GM23338 (cell line): Measurements from ENCODE around the gene GLI3. TPM values are rescaled to one million over a fixed set of nuclear protein-coding genes. Genes with fewer than 3 reads are reported as not detected.

Experiments
- ATAC-seq: fragments of 200-7000 bp; cut with Tn5 transposase; 3 replicates; pipeline ENCODE4 v1.9.1; 2020
- DNase-seq: peaks from one replicate; pipeline ENCODE4 v3.0.0-alpha.2; 2015; ENCODE audit warnings: low spot score
- H2AFZ ChIP-seq: fragments of 200-600 bp; sonication (generic); 2 replicates; pipeline ENCODE4 v1.8.0; 2016; ENCODE audit warnings: antibody characterized with exemption, mild to moderate bottlenecking, moderate library complexity
- H3F3A ChIP-seq: fragments of 200-600 bp; sonication (generic); replicated peaks from 2 replicates; pipeline ENCODE4 v1.8.0; 2017; ENCODE audit warnings: antibody characterized with exemption, mixed run types, low read depth
- H3K27ac ChIP-seq: fragments of 200-600 bp; sonication (generic); 2 replicates; pipeline ENCODE4 v1.6.1; 2016; ENCODE audit warnings: low read depth
- H3K27me3 ChIP-seq: fragments of 200-600 bp; sonication (generic); 2 replicates; pipeline ENCODE4 v1.8.0; 2016; ENCODE audit warnings: mild to moderate bottlenecking, mixed run types, moderate library complexity; ENCODE audit not compliant: insufficient read depth
- H3K36me3 ChIP-seq: fragments of 200-600 bp; sonication (generic); 2 replicates; pipeline ENCODE4 v1.8.0; 2016; ENCODE audit warnings: mild to moderate bottlenecking; ENCODE audit not compliant: insufficient read depth
- H3K4me1 ChIP-seq: fragments of 200-600 bp; sonication (generic); 2 replicates; pipeline ENCODE4 v1.8.0; 2016; ENCODE audit warnings: mild to moderate bottlenecking, moderate library complexity; ENCODE audit not compliant: insufficient read depth
- H3K4me2 ChIP-seq: fragments of 200-600 bp; sonication (generic); 2 replicates; pipeline ENCODE4 v1.7.1; 2017; ENCODE audit warnings: mixed run types
- H3K4me3 ChIP-seq: fragments of 200-600 bp; sonication (generic); 2 replicates; pipeline ENCODE4 v1.6.1; 2016; ENCODE audit warnings: mixed run types
- H3K79me2 ChIP-seq: fragments of 200-600 bp; sonication (generic); replicated peaks from 2 replicates; pipeline ENCODE4 v1.8.0; 2017; ENCODE audit warnings: mild to moderate bottlenecking; ENCODE audit not compliant: insufficient read depth
- H3K9me2 ChIP-seq: fragments of 200-600 bp; sonication (generic); 2 replicates; pipeline ENCODE4 v1.8.0; 2017; ENCODE audit not compliant: insufficient read depth
- H4K20me1 ChIP-seq: fragments of 200-600 bp; sonication (generic); replicated peaks from 2 replicates; pipeline ENCODE4 v1.8.0; 2017; ENCODE audit warnings: mild to moderate bottlenecking; ENCODE audit not compliant: insufficient read depth
- H3K27ac Mint-ChIP-seq: 2 replicates; pipeline ENCODE4 v1.8.0; 2020; ENCODE audit warnings: inconsistent platforms, mild to moderate bottlenecking, moderate library complexity, mixed read lengths
- H3K27me3 Mint-ChIP-seq: 3 replicates; pipeline ENCODE4 v1.8.0; 2022; ENCODE audit warnings: low read depth, mild to moderate bottlenecking, moderate library complexity, mixed read lengths, inconsistent platforms; ENCODE audit not compliant: insufficient read depth, poor library complexity
- H3K36me3 Mint-ChIP-seq: 3 replicates; pipeline ENCODE4 v1.8.0; 2021; ENCODE audit warnings: low read depth, mild to moderate bottlenecking, inconsistent platforms, moderate library complexity, mixed read lengths
- H3K4me1 Mint-ChIP-seq: 3 replicates; pipeline ENCODE4 v1.8.0; 2020; ENCODE audit warnings: mild to moderate bottlenecking, inconsistent platforms, mixed read lengths
- H3K4me3 Mint-ChIP-seq: 3 replicates; pipeline ENCODE4 v1.8.0; 2021; ENCODE audit warnings: moderate library complexity, mild to moderate bottlenecking, inconsistent platforms, mixed read lengths
- H3K9me3 Mint-ChIP-seq: 3 replicates; pipeline ENCODE4 v1.8.0; 2020; ENCODE audit warnings: moderate library complexity, mild to moderate bottlenecking, inconsistent platforms, mixed read lengths
- CREB1 ChIP-seq: fragments of 250-450 bp; sonication (Bioruptor Pico); IDR thresholded peaks from 2 replicates; pipeline ENCODE4 v1.5.0; 2020; ENCODE audit warnings: low read depth, mild to moderate bottlenecking, moderate library complexity
- EZH2 ChIP-seq: fragments of 200-600 bp; sonication (generic); IDR thresholded peaks from one replicate; pipeline ENCODE4 v1.8.0; 2017; ENCODE audit warnings: antibody characterized with exemption, mild to moderate bottlenecking, low read depth; ENCODE audit not compliant: unreplicated experiment
- JUNB ChIP-seq: IDR thresholded peaks from one replicate; pipeline ENCODE4 v1.6.1; 2016; ENCODE audit warnings: antibody characterized with exemption; ENCODE audit not compliant: unreplicated experiment
- NANOG ChIP-seq: IDR thresholded peaks from 2 replicates; pipeline ENCODE4 v1.6.1; 2016; ENCODE audit warnings: antibody characterized with exemption, borderline replicate concordance
- STAT1 ChIP-seq: IDR thresholded peaks from one replicate; pipeline ENCODE4 v1.6.1; 2016; ENCODE audit warnings: antibody characterized with exemption; ENCODE audit not compliant: unreplicated experiment
- ZNF331 ChIP-seq: fragments of 250-450 bp; sonication (Bioruptor Pico); IDR thresholded peaks from 2 replicates; pipeline ENCODE4 v1.5.0; 2020; ENCODE audit warnings: low read depth, mild to moderate bottlenecking, moderate library complexity
- polyA plus RNA-seq: library from polyadenylated mRNA; unstranded; fragments of >200 nt; fragmentation: Nextera tagmentation; extraction: Ambion mirVana; gene quantifications from 2 replicates; pipeline ENCODE4 v1.2.1, GENCODE V29; 2016
- total RNA-seq: library from RNA; depleted of rRNA; stranded (reverse); fragments of >200 nt; shearing (Covaris generic); gene quantifications from 2 replicates; pipeline ENCODE4 v1.2.3, GENCODE V29; 2014
- TF ChIP-seq, protein P1 (sequence below): fragments of 250-450 bp; sonication (Bioruptor Pico); IDR thresholded peaks from 2 replicates; pipeline ENCODE4 v1.5.0; 2020; ENCODE audit warnings: mild to moderate bottlenecking, moderate library complexity
- TF ChIP-seq, protein P2 (sequence below): IDR thresholded peaks from 2 replicates; pipeline ENCODE4 v1.6.1; 2016; ENCODE audit warnings: antibody characterized with exemption
- TF ChIP-seq, protein P3 (sequence below), 2 experiments: fragments of 200-600 bp in 1 of 2; sonication (generic) in 1 of 2; conservative IDR thresholded peaks; 2 replicates each; pipeline versions ENCODE4 v1.5.1 to v1.6.1; 2016 to 2017; ENCODE audit warnings: antibody characterized with exemption in 2 of 2, low read depth in 2 of 2, mild to moderate bottlenecking in 2 of 2, moderate library complexity in 1 of 2

GLI3 gene
- total and polyA plus RNA-seq, 2 experiments from 2014 or later, result 16.1 to 17.9 TPM

DNA sequence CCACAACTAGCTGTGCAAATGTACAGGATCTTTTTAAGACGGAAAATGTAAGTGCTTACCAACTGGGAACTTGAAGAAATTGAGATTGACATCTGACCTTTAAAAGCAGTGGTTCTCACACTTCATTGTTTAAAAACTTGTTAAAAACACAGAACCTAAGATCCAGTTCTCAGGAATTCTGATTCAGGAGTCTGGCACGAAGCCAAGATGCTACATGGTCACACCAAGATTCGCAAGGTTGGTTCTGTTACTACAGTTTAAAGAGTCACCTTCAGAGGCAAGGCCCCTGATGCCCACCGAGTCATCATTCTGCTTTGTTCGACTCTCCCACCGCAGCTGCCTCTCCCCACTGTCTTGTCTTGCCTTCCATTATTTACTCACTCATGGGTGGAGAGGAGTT lies 113.3 kb downstream of the GLI3 start:
- H3K4me1 Mint-ChIP-seq, result peaks cover 18% of the 10 kb centered on the region
- peaks cover 4% of the 10 kb centered on the region for H3K79me2 ChIP-seq

DNA sequence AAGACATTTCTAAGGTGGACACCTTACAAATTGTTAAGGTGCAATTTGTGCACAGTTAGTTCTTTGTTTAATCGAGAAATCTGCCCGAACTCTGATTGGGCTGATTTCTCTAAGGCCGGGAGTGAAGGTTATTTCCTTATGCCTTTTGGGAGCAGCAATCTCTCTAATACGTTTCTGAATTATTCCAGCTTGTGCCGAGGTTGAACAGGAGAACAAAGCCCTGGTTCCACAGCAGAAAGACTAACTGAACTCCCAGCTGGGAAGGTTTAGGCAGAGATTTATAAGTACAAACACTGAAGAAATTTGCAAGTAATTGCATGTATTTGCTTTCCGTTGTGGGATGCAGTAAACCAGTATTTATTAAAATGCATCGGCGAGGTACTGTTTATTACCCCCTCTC lies 116.8 kb downstream of the GLI3 start:
- H3K79me2 ChIP-seq, result peaks cover 4% of the 10 kb centered on the region
- no peaks in the 10 kb centered on the region for H3K27me3 Mint-ChIP-seq
- no peaks in the 10 kb centered on the region for H3K9me3 Mint-ChIP-seq
- TF ChIP-seq CREB1 (CRISPR knock-in tag) (no peak), EZH2 (no peak), ZNF331 (CRISPR knock-in tag) (no peak), NANOG (no peak)
- TF ChIP-seq, protein P1, sequence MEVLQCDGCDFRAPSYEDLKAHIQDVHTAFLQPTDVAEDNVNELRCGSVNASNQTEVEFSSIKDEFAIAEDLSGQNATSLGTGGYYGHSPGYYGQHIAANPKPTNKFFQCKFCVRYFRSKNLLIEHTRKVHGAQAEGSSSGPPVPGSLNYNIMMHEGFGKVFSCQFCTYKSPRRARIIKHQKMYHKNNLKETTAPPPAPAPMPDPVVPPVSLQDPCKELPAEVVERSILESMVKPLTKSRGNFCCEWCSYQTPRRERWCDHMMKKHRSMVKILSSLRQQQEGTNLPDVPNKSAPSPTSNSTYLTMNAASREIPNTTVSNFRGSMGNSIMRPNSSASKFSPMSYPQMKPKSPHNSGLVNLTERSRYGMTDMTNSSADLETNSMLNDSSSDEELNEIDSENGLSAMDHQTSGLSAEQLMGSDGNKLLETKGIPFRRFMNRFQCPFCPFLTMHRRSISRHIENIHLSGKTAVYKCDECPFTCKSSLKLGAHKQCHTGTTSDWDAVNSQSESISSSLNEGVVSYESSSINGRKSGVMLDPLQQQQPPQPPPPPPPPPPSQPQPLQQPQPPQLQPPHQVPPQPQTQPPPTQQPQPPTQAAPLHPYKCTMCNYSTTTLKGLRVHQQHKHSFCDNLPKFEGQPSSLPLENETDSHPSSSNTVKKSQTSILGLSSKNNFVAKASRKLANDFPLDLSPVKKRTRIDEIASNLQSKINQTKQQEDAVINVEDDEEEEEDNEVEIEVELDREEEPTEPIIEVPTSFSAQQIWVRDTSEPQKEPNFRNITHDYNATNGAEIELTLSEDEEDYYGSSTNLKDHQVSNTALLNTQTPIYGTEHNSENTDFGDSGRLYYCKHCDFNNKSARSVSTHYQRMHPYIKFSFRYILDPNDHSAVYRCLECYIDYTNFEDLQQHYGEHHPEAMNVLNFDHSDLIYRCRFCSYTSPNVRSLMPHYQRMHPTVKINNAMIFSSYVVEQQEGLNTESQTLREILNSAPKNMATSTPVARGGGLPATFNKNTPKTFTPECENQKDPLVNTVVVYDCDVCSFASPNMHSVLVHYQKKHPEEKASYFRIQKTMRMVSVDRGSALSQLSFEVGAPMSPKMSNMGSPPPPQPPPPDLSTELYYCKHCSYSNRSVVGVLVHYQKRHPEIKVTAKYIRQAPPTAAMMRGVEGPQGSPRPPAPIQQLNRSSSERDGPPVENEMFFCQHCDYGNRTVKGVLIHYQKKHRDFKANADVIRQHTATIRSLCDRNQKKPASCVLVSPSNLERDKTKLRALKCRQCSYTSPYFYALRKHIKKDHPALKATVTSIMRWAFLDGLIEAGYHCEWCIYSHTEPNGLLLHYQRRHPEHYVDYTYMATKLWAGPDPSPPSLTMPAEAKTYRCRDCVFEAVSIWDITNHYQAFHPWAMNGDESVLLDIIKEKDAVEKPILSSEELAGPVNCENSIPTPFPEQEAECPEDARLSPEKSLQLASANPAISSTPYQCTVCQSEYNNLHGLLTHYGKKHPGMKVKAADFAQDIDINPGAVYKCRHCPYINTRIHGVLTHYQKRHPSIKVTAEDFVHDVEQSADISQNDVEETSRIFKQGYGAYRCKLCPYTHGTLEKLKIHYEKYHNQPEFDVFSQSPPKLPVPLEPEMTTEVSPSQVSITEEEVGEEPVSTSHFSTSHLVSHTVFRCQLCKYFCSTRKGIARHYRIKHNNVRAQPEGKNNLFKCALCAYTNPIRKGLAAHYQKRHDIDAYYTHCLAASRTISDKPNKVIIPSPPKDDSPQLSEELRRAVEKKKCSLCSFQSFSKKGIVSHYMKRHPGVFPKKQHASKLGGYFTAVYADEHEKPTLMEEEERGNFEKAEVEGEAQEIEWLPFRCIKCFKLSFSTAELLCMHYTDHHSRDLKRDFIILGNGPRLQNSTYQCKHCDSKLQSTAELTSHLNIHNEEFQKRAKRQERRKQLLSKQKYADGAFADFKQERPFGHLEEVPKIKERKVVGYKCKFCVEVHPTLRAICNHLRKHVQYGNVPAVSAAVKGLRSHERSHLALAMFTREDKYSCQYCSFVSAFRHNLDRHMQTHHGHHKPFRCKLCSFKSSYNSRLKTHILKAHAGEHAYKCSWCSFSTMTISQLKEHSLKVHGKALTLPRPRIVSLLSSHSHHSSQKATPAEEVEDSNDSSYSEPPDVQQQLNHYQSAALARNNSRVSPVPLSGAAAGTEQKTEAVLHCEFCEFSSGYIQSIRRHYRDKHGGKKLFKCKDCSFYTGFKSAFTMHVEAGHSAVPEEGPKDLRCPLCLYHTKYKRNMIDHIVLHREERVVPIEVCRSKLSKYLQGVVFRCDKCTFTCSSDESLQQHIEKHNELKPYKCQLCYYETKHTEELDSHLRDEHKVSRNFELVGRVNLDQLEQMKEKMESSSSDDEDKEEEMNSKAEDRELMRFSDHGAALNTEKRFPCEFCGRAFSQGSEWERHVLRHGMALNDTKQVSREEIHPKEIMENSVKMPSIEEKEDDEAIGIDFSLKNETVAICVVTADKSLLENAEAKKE (CRISPR knock-in tag), result no peak
- TF ChIP-seq, protein P2, sequence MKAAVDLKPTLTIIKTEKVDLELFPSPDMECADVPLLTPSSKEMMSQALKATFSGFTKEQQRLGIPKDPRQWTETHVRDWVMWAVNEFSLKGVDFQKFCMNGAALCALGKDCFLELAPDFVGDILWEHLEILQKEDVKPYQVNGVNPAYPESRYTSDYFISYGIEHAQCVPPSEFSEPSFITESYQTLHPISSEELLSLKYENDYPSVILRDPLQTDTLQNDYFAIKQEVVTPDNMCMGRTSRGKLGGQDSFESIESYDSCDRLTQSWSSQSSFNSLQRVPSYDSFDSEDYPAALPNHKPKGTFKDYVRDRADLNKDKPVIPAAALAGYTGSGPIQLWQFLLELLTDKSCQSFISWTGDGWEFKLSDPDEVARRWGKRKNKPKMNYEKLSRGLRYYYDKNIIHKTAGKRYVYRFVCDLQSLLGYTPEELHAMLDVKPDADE, result no peak

More for the DNA sequence above, 113.3 kb downstream of the GLI3 start:
- Mint-ChIP-seq H3K4me3 (no peak overlapping the region), H3K27me3 (no peaks in the 10 kb centered on the region), H3K9me3 (no peaks in the 10 kb centered on the region), H3K36me3 (no peaks in the 10 kb centered on the region), H3K27ac (no peak overlapping the region)
- Histone ChIP-seq H3K27ac (no peak overlapping the region), H3K4me2 (no peak overlapping the region), H3K4me3 (no peak overlapping the region), H2AFZ (no peak overlapping the region), H3K27me3 (no peaks in the 10 kb centered on the region), H3K4me1 (no peaks in the 10 kb centered on the region; the same call in 1 of the 2 replicates), H3F3A (no peaks in the 10 kb centered on the region), H3K9me2 (no peaks in the 10 kb centered on the region), H3K36me3 (no peaks in the 10 kb centered on the region), H4K20me1 (0 out of 2 replicates have a peak, but pooled peaks cover under 1% of the 10 kb centered on the region)
- DNase-seq, result no peak
- no peak for ATAC-seq
- TF ChIP-seq, protein P3, sequence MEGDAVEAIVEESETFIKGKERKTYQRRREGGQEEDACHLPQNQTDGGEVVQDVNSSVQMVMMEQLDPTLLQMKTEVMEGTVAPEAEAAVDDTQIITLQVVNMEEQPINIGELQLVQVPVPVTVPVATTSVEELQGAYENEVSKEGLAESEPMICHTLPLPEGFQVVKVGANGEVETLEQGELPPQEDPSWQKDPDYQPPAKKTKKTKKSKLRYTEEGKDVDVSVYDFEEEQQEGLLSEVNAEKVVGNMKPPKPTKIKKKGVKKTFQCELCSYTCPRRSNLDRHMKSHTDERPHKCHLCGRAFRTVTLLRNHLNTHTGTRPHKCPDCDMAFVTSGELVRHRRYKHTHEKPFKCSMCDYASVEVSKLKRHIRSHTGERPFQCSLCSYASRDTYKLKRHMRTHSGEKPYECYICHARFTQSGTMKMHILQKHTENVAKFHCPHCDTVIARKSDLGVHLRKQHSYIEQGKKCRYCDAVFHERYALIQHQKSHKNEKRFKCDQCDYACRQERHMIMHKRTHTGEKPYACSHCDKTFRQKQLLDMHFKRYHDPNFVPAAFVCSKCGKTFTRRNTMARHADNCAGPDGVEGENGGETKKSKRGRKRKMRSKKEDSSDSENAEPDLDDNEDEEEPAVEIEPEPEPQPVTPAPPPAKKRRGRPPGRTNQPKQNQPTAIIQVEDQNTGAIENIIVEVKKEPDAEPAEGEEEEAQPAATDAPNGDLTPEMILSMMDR (conservative IDR thresholded peaks at IDR 0.05; ENCODE audit: low read depth in 2 of 2), result no peak
- no peak for TF ChIP-seq JUNB
- TF ChIP-seq STAT1, result no peak

More for the DNA sequence above, 116.8 kb downstream of the GLI3 start:
- no peak overlapping the region for H3K4me3 Mint-ChIP-seq
- DNase-seq, result no peak
- Histone ChIP-seq H3K27me3 (no peaks in the 10 kb centered on the region), H3K4me1 (no peaks in the 10 kb centered on the region; the same call in 1 of the 2 replicates), H3F3A (no peaks in the 10 kb centered on the region), H3K4me2 (no peak overlapping the region), H3K36me3 (no peaks in the 10 kb centered on the region), H2AFZ (no peak overlapping the region), H3K27ac (no peak overlapping the region), H3K4me3 (no peak overlapping the region), H3K9me2 (no peaks in the 10 kb centered on the region), H4K20me1 (peaks cover 2% of the 10 kb centered on the region)
- H3K36me3 Mint-ChIP-seq, result no peaks in the 10 kb centered on the region
- H3K4me1 Mint-ChIP-seq, result peaks cover 14% of the 10 kb centered on the region
- no peak overlapping the region for H3K27ac Mint-ChIP-seq
- ATAC-seq, result no peak
